GM12878 (cell line): Measurements from ENCODE around the gene RAPGEF4. TPM values are rescaled to one million over a fixed set of nuclear protein-coding genes. Genes with fewer than 3 reads are reported as not detected.

Source experiments
- ATAC-seq: fragments of 200-7000 bp; cut with Tn5 transposase; 3 replicates; pipeline ENCODE4 v1.9.1; 2020; ENCODE audit warnings: mild to moderate bottlenecking, moderate library complexity
- BruUV-seq: library from RNA; stranded (reverse); fragments of 400-500 nt; replicated peaks from 2 replicates; lab custom pipeline; 2021; lab: Mats Ljungman, UMichigan
- CTCF ChIA-PET: fragments of 300-600 bp; sonication (Branson Sonifier 250); formaldehyde crosslinking; extraction: SDS; loops from one replicate; lab custom pipeline; 2021; ENCODE audit warnings: inconsistent platforms; lab: Yijun Ruan, JAX
- POLR2A ChIA-PET: fragments of 350-600 bp; formaldehyde crosslinking; extraction: SDS; loops from one replicate; lab custom pipeline; 2021; ENCODE audit warnings: inconsistent platforms; lab: Charles Lee
- RAD21 ChIA-PET: fragments of 300-600 bp; sonication (Branson Sonifier 250); formaldehyde crosslinking; loops from one replicate; lab custom pipeline; 2023; ENCODE audit warnings: antibody characterized with exemption; ENCODE audit not compliant: unreplicated experiment; lab: Charles Lee
- SMC1A ChIA-PET: fragments of 300-600 bp; sonication (Branson Sonifier 250); formaldehyde crosslinking; loops from one replicate; lab custom pipeline; 2023; ENCODE audit not compliant: unreplicated experiment, uncharacterized antibody; lab: Charles Lee
- DNase-seq: peaks from one replicate; pipeline ENCODE4 v3.0.0-alpha.2; 2011; ENCODE audit warnings: low read depth, low spot score
- FAIRE-seq: peaks from 3 replicates; lab custom pipeline; 2011; peaks lifted over from hg19 to GRCh38; lab: Jason Lieb, UNC
- H2AFZ ChIP-seq: 2 replicates; pipeline ENCODE4 v1.6.0; 2011; ENCODE audit warnings: low read depth, low read length, control low read depth; ENCODE audit not compliant: control insufficient read depth
- H3K27ac ChIP-seq: 2 replicates; pipeline ENCODE4 v1.5.1; 2011; ENCODE audit warnings: control low read depth; ENCODE audit not compliant: control insufficient read depth, insufficient read depth
- H3K27me3 ChIP-seq, 2 experiments: replicated peaks in 1 of 2; 2 replicates each; pipeline versions ENCODE4 v1.6.0 to v1.6.1; 2011; ENCODE audit warnings: low read length in 1 of 2; ENCODE audit not compliant: control insufficient read depth in 2 of 2, insufficient read depth in 2 of 2
- H3K36me3 ChIP-seq, 2 experiments: 2 replicates each; pipeline ENCODE4 v1.5.1; 2011; ENCODE audit warnings: low read length in 1 of 2; ENCODE audit not compliant: control insufficient read depth in 2 of 2, insufficient read depth in 2 of 2
- H3K4me1 ChIP-seq: 2 replicates; pipeline ENCODE4 v1.6.1; 2011; ENCODE audit warnings: mild to moderate bottlenecking, low read length, moderate library complexity, mixed read lengths; ENCODE audit not compliant: control insufficient read depth, insufficient read depth
- H3K4me2 ChIP-seq: 2 replicates; pipeline ENCODE4 v1.6.0; 2011; ENCODE audit warnings: control low read depth; ENCODE audit not compliant: control insufficient read depth, insufficient read depth
- H3K4me3 ChIP-seq: fragments of 200-600 bp; sonication (generic); 2 replicates; pipeline ENCODE4 v1.5.1; 2016
- H3K79me2 ChIP-seq: 2 replicates; pipeline ENCODE4 v1.6.0; 2011; ENCODE audit warnings: low read length; ENCODE audit not compliant: control insufficient read depth, insufficient read depth
- H3K9ac ChIP-seq: 2 replicates; pipeline ENCODE4 v1.8.0; 2011; ENCODE audit warnings: low read length, control low read depth, mixed read lengths; ENCODE audit not compliant: control insufficient read depth, insufficient read depth
- H3K9me3 ChIP-seq: replicated peaks from 3 replicates; pipeline ENCODE4 v1.5.1; 2011; ENCODE audit warnings: mild to moderate bottlenecking, low read length; ENCODE audit not compliant: control insufficient read depth, insufficient read depth
- H4K20me1 ChIP-seq: 2 replicates; pipeline ENCODE4 v1.6.0; 2011; ENCODE audit not compliant: control insufficient read depth, insufficient read depth
- ATF7 ChIP-seq: fragments of 450-650 bp; IDR thresholded peaks from 2 replicates; pipeline ENCODE4 v1.6.1; 2016; ENCODE audit warnings: low read depth, mild to moderate bottlenecking
- BCL11A ChIP-seq: IDR thresholded peaks from 2 replicates; pipeline ENCODE4 v1.6.1; 2011; ENCODE audit warnings: low read depth, low read length
- BRCA1 ChIP-seq: IDR thresholded peaks from 2 replicates; pipeline ENCODE4 v1.6.1; 2011; ENCODE audit warnings: low read depth, low read length, improper control_type of control experiment
- CREM ChIP-seq: IDR thresholded peaks from 2 replicates; pipeline ENCODE4 v1.6.1; 2014; ENCODE audit warnings: antibody characterized with exemption, low read depth
- ELK1 ChIP-seq: IDR thresholded peaks from 2 replicates; pipeline ENCODE4 v1.6.1; 2012; ENCODE audit warnings: low read depth, low read length, improper control_type of control experiment
- FOXK2 ChIP-seq: fragments of 450-650 bp; IDR thresholded peaks from 2 replicates; pipeline ENCODE4 v1.6.1; 2017; ENCODE audit warnings: mild to moderate bottlenecking, moderate library complexity
- GATAD2B ChIP-seq: fragments of 450-650 bp; conservative IDR thresholded peaks from 2 replicates; pipeline ENCODE4 v1.6.1; 2017; ENCODE audit warnings: low read depth, mild to moderate bottlenecking, moderate library complexity
- IRF3 ChIP-seq: fragments of 450-650 bp; IDR thresholded peaks from 2 replicates; pipeline ENCODE4 v1.6.1; 2014; ENCODE audit warnings: mild to moderate bottlenecking
- KLF5 ChIP-seq: fragments of 450-650 bp; IDR thresholded peaks from 2 replicates; pipeline ENCODE4 v1.6.1; 2014; ENCODE audit warnings: mild to moderate bottlenecking; ENCODE audit not compliant: partially characterized antibody
- MTA2 ChIP-seq: fragments of 450-650 bp; IDR thresholded peaks from 2 replicates; pipeline ENCODE4 v1.6.1; 2016; ENCODE audit warnings: low read depth, mild to moderate bottlenecking, moderate library complexity
- NFYB ChIP-seq: IDR thresholded peaks from 2 replicates; pipeline ENCODE4 v1.6.1; 2011; ENCODE audit warnings: low read depth, mild to moderate bottlenecking, low read length, improper control_type of control experiment, moderate library complexity; ENCODE audit not compliant: insufficient read depth
- NKRF ChIP-seq: fragments of 450-650 bp; conservative IDR thresholded peaks from 2 replicates; pipeline ENCODE4 v1.6.1; 2017; ENCODE audit warnings: mild to moderate bottlenecking, moderate library complexity
- RBBP5 ChIP-seq: fragments of 200-600 bp; sonication (generic); conservative IDR thresholded peaks from 2 replicates; pipeline ENCODE4 v1.6.1; 2016
- RCOR1 ChIP-seq: conservative IDR thresholded peaks from 2 replicates; pipeline ENCODE4 v1.6.1; 2012; ENCODE audit warnings: low read depth, low read length, improper control_type of control experiment
- SIN3A ChIP-seq: IDR thresholded peaks from 2 replicates; pipeline ENCODE4 v1.6.1; 2012; ENCODE audit warnings: low read depth, low read length, improper control_type of control experiment
- TCF3 ChIP-seq: IDR thresholded peaks from 2 replicates; pipeline ENCODE4 v1.6.1; 2012; ENCODE audit warnings: low read depth, mild to moderate bottlenecking, low read length, borderline replicate concordance; ENCODE audit not compliant: insufficient read depth
- USF1 ChIP-seq: IDR thresholded peaks from 2 replicates; pipeline ENCODE4 v1.6.1; 2011; ENCODE audit warnings: borderline replicate concordance, low read depth, mild to moderate bottlenecking, moderate library complexity, mixed read lengths, low read length; ENCODE audit not compliant: insufficient read depth; ENCODE audit errors: extremely low read length
- YY1 ChIP-seq: IDR thresholded peaks from 2 replicates; pipeline ENCODE4 v1.6.1; 2011; ENCODE audit warnings: low read depth, mild to moderate bottlenecking, low read length
- WGBS: methylation state at CpG from one replicate; pipeline ENCODE4 v1.1.6; 2016; ENCODE audit warnings: low lambda C conversion rate; ENCODE audit not compliant: insufficient replicate concordance, insufficient coverage; ENCODE audit errors: missing lambda C conversion rate; 5-methylcytosine and 5-hydroxymethylcytosine counted together
- in situ Hi-C: fragments of 300-500 bp; cut with MboI; formaldehyde crosslinking; loops from 9 replicates; pipeline ENCODE4 v1.14.3; 2018; ENCODE audit warnings: mixed read lengths
- intact Hi-C: fragments of 100-400 bp; cut with micrococcal nuclease; formaldehyde crosslinking; loops from one replicate; pipeline ENCODE4 v1.14.2; 2022; ENCODE audit not compliant: unreplicated experiment
- polyA plus RNA-seq, 11 experiments: library from polyadenylated mRNA; depleted of rRNA in 4 of 11; unstranded in 6 of 11; stranded (reverse) in 5 of 11; fragments of >200 nt; fragmentation: Nextera tagmentation in 4 of 11; fragmentation: Illumina TruSeq in 1 of 11; extraction: Ambion mirVana in 4 of 11; extraction: Trizol in 1 of 11; gene quantifications; 1 replicate in 1 of 11; 2 replicates in 10 of 11; pipeline versions ENCODE4 v1.2.1 to v1.2.3, GENCODE V29; 2011 to 2016; ENCODE audit warnings: inconsistent platforms in 2 of 11, missing spikeins in 2 of 11, low read depth in 1 of 11
- total RNA-seq, 4 experiments: library from RNA; depleted of rRNA in 3 of 4; stranded (reverse); fragments of >200 nt in 3 of 4; fragmentation: Illumina TruSeq in 1 of 4; extraction: Trizol in 1 of 4; gene quantifications; 2 replicates each; pipeline versions ENCODE4 v1.2.1 to v1.2.3, GENCODE V29; 2013 to 2021

The RAPGEF4 gene
- total and polyA plus RNA-seq, 10 of the 15 experiments (the other 5 are each of a cell fraction or from before 2014, with no cell fraction given): 0.18 TPM; not detected in 8

GRCh38 chr2:172976116-172976515, 240.5 kb downstream of the RAPGEF4 start:
- no peak overlapping the region for H3K4me3 ChIP-seq
- no peaks in the 10 kb centered on the region for H4K20me1 ChIP-seq
- TF ChIP-seq ELK1: no peak
- TF ChIP-seq KLF5: no peak
- no peak for TF ChIP-seq TCF3
- TF ChIP-seq GATAD2B: no peak
- TF ChIP-seq RCOR1: no peak
- no peak for TF ChIP-seq ATF7
- TF ChIP-seq YY1: no peak
- TF ChIP-seq BRCA1: no peak
- no peak for TF ChIP-seq USF1
- TF ChIP-seq CREM: no peak
- no peak for TF ChIP-seq MTA2
- TF ChIP-seq NKRF: no peak
- TF ChIP-seq NFYB: no peak
- TF ChIP-seq SIN3A: no peak
- no peak for TF ChIP-seq RBBP5
- no peak for TF ChIP-seq FOXK2
- no peak for TF ChIP-seq BCL11A
- TF ChIP-seq IRF3: no peak
- H3K9ac ChIP-seq: no peak overlapping the region
- no peak overlapping the region for H3K4me2 ChIP-seq
- no peaks in the 10 kb centered on the region for H3K4me1 ChIP-seq
- H3K27me3 ChIP-seq: peaks cover 3 to 8% of the 10 kb centered on the region in 2 experiments
- H3K36me3 ChIP-seq: no peaks in the 10 kb centered on the region
- ChIA-PET POLR2A (no interaction called here), SMC1A (interaction anchor here (1.6 kb wide), 1 partner anchor 9 kb away, joined by 4 read pairs; no protein-coding TSS in a partner anchor), RAD21 (interaction anchor here (1.4 kb wide), 1 partner anchor 234 kb away, joined by 3 read pairs; no protein-coding TSS in a partner anchor), CTCF (interaction anchor here (0.5 to 0.8 kb wide), 2 partner anchors 170 to 383 kb away, joined by 3 read pairs; no protein-coding TSS in a partner anchor)
- H3K27ac ChIP-seq: no peak overlapping the region
- no peak for ATAC-seq
- intact Hi-C loops (no loop called here), in situ Hi-C loops (no loop called here)
- 18% methylated on average over 4 of the region's 4 CpGs for whole genome bisulfite sequencing
- no peaks in the 10 kb centered on the region for H3K9me3 ChIP-seq
- no peak for DNase-seq
- no peak for FAIRE-seq
- BruUV-seq: no TSS peak
- no peaks in the 10 kb centered on the region for H3K79me2 ChIP-seq
- no peak overlapping the region for H2AFZ ChIP-seq
